DOHH2 (cell line): ENCODE results near the gene PDXK.

ENCODE experiments used
- H3F3A ChIP-seq: fragments of 200-600 bp; sonication (generic), shearing (Covaris generic); 2 replicates; pipeline ENCODE4 v1.6.0; 2016; ENCODE audit warnings: antibody characterized with exemption, mild to moderate bottlenecking; ENCODE audit not compliant: control insufficient read depth, insufficient read depth
- H3K27ac ChIP-seq: fragments of 200-600 bp; sonication (generic); 2 replicates; pipeline ENCODE4 v1.5.1; 2014; ENCODE audit warnings: low read depth, mild to moderate bottlenecking, low read length, moderate library complexity
- H3K27me3 ChIP-seq: fragments of 200-600 bp; sonication (generic); 2 replicates; pipeline ENCODE4 v1.6.1; 2014; ENCODE audit warnings: mild to moderate bottlenecking, low read length, mixed read lengths; ENCODE audit not compliant: control insufficient read depth
- H3K36me3 ChIP-seq: fragments of 200-600 bp; sonication (generic); 2 replicates; pipeline ENCODE4 v1.6.1; 2014; ENCODE audit warnings: mild to moderate bottlenecking, low read length, moderate library complexity, mixed read lengths; ENCODE audit not compliant: control insufficient read depth
- H3K4me1 ChIP-seq: fragments of 200-600 bp; sonication (generic); 2 replicates; pipeline ENCODE4 v1.6.1; 2014; ENCODE audit warnings: mild to moderate bottlenecking, low read length, mixed read lengths; ENCODE audit not compliant: control insufficient read depth
- H3K4me2 ChIP-seq: fragments of 200-600 bp; sonication (generic); 2 replicates; pipeline ENCODE4 v1.6.0; 2014; ENCODE audit warnings: mild to moderate bottlenecking, low read length, moderate library complexity
- H3K4me3 ChIP-seq: fragments of 200-600 bp; sonication (generic); 2 replicates; pipeline ENCODE4 v1.5.1; 2014; ENCODE audit warnings: mild to moderate bottlenecking, low read length, mixed read lengths
- H3K79me2 ChIP-seq: fragments of 200-600 bp; sonication (generic); 2 replicates; pipeline ENCODE4 v1.6.1; 2014; ENCODE audit warnings: mild to moderate bottlenecking, low read length, mixed read lengths; ENCODE audit not compliant: control insufficient read depth
- H3K9me2 ChIP-seq: fragments of 200-600 bp; sonication (generic); replicated peaks from 2 replicates; pipeline ENCODE4 v1.6.1; 2014; ENCODE audit warnings: mild to moderate bottlenecking, low read length, mixed read lengths; ENCODE audit not compliant: control insufficient read depth
- H3K9me3 ChIP-seq: fragments of 200-600 bp; sonication (generic); 2 replicates; pipeline ENCODE4 v1.6.1; 2014; ENCODE audit warnings: antibody characterized with exemption, low read length, mixed read lengths; ENCODE audit not compliant: control insufficient read depth, insufficient read depth
- H4K20me1 ChIP-seq: fragments of 200-600 bp; sonication (generic); 2 replicates; pipeline ENCODE4 v1.6.0; 2014; ENCODE audit warnings: low read depth, mild to moderate bottlenecking, antibody characterized with exemption, low read length, moderate library complexity; ENCODE audit not compliant: control insufficient read depth, insufficient read depth
- CTCF ChIP-seq: fragments of 200-600 bp; sonication (generic); IDR thresholded peaks from one replicate; pipeline ENCODE4 v1.5.1; 2014; ENCODE audit warnings: antibody characterized with exemption, mild to moderate bottlenecking, low read depth, low read length; ENCODE audit not compliant: poor library complexity, severe bottlenecking
- EZH2phosphoT487 ChIP-seq: fragments of 200-600 bp; sonication (generic); IDR thresholded peaks from 2 replicates; pipeline ENCODE4 v1.6.1; 2017; ENCODE audit warnings: borderline replicate concordance, mild to moderate bottlenecking, antibody characterized with exemption, low read length, moderate library complexity, mixed read lengths

PDXK gene

DNA sequence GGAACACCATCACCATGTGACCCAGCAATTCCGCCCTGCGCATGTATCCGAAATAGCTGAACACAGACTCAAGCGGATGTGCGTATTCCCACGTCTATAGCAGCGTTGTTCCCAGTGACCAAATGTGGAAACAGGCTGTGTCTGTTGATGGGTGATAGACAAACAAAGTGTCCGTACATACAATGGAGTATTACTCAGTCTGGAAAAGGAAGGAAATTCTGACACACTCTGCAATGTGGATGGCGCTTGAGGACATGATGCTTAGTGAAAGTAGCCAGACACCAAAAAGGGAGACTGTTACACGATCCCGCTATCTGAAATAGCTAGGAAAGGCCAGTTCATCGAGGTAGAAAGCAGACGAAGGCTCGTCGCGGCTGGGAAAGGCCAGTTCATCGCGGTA is 25.8 kb downstream of the PDXK start:
- H3K27ac ChIP-seq: no peak overlapping the region
- H3F3A ChIP-seq: no peaks in the 10 kb centered on the region
- no peaks in the 10 kb centered on the region for H3K9me3 ChIP-seq
- H3K36me3 ChIP-seq: peaks cover 11% of the 10 kb centered on the region
- no peak for TF ChIP-seq EZH2phosphoT487
- H3K4me2 ChIP-seq: no peak overlapping the region
- H3K79me2 ChIP-seq: no peaks in the 10 kb centered on the region
- no peaks in the 10 kb centered on the region for H3K9me2 ChIP-seq
- no peak overlapping the region for H3K4me3 ChIP-seq
- no peaks in the 10 kb centered on the region for H3K27me3 ChIP-seq
- H3K4me1 ChIP-seq: no peaks in the 10 kb centered on the region
- H4K20me1 ChIP-seq: no peaks in the 10 kb centered on the region

GRCh38 chr21:43745772-43746517 is 27.0 kb downstream of the PDXK start:
- peaks cover 11% of the 10 kb centered on the region for H3K36me3 ChIP-seq
- no peak overlapping the region for H3K27ac ChIP-seq
- no peaks in the 10 kb centered on the region for H4K20me1 ChIP-seq
- H3K27me3 ChIP-seq: no peaks in the 10 kb centered on the region
- H3F3A ChIP-seq: no peaks in the 10 kb centered on the region
- no peaks in the 10 kb centered on the region for H3K4me1 ChIP-seq
- no peaks in the 10 kb centered on the region for H3K9me2 ChIP-seq
- no peak overlapping the region for H3K4me3 ChIP-seq
- no peak overlapping the region for H3K4me2 ChIP-seq
- no peaks in the 10 kb centered on the region for H3K79me2 ChIP-seq
- TF ChIP-seq CTCF (no peak), EZH2phosphoT487 (no peak)
- H3K9me3 ChIP-seq: no peaks in the 10 kb centered on the region

- H3K9me2 ChIP-seq: no peaks in the 10 kb centered on the region
- peaks cover 14% of the 10 kb centered on the region for H3K36me3 ChIP-seq
- no peaks in the 10 kb centered on the region for H3K9me3 ChIP-seq
- H3K4me3 ChIP-seq: no peak overlapping the region
- no peaks in the 10 kb centered on the region for H4K20me1 ChIP-seq
- H3K27me3 ChIP-seq: no peaks in the 10 kb centered on the region
- H3K27ac ChIP-seq: no peak overlapping the region
- no peak for TF ChIP-seq CTCF
- no peak for TF ChIP-seq EZH2phosphoT487
- no peaks in the 10 kb centered on the region for H3F3A ChIP-seq
- H3K79me2 ChIP-seq: no peaks in the 10 kb centered on the region
- no peak overlapping the region for H3K4me2 ChIP-seq
- no peaks in the 10 kb centered on the region for H3K4me1 ChIP-seq
These were observed 29.7 kb downstream of the PDXK start for GRCh38 chr21:43748622-43749021.

DNA sequence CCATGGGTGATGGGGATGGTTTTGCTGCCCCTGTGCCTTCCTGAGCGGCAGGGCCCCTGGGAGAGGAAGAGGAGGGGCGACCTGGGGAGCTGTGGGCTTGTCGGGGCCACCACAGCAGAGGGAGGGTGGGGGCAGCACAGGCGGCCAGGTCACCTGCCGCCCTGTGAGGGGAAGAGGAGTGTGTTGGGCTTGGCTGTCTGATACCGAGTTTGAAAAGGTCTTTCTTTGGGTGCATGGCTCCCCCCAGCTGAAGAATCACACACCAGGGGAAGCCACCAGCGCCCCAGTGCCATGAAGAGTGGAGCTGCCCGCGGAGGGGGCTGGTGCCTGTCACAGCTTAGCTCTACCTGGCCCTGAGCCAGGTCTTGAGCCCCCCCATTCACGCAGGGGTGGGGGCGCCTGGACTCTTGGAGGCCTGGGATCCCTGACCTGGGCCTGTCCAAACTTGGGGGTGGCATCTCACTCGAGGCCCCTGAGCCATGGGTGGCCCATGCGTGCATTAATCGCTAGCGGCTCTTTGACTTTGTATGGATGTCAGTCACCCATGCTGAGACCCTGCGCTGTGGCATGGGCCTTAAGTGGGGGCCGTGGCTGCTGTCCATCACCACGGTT is 30.8 kb downstream of the PDXK start:
- H3K79me2 ChIP-seq: no peaks in the 10 kb centered on the region
- H3F3A ChIP-seq: no peaks in the 10 kb centered on the region
- H3K4me2 ChIP-seq: no peak overlapping the region
- H3K27ac ChIP-seq: no peak overlapping the region
- no peaks in the 10 kb centered on the region for H3K9me3 ChIP-seq
- H3K36me3 ChIP-seq: peaks cover 18% of the 10 kb centered on the region
- H4K20me1 ChIP-seq: no peaks in the 10 kb centered on the region
- H3K9me2 ChIP-seq: no peaks in the 10 kb centered on the region
- no peak overlapping the region for H3K4me3 ChIP-seq
- H3K27me3 ChIP-seq: no peaks in the 10 kb centered on the region
- no peaks in the 10 kb centered on the region for H3K4me1 ChIP-seq
- TF ChIP-seq EZH2phosphoT487 (no peak), CTCF (no peak)
